OCI-LY7 (cell line): ENCODE data around the gene SORCS3.

Experiments used
- EZH2phosphoT487 ChIP-seq: fragments of 200-600 bp; sonication (generic); IDR thresholded peaks from 2 replicates; pipeline ENCODE4 v1.6.1; 2018; ENCODE audit warnings: low read depth, borderline replicate concordance, mild to moderate bottlenecking, mixed run types, antibody characterized with exemption, low read length, moderate library complexity, mixed read lengths
- TF ChIP-seq, protein P1 (sequence below): fragments of 200-600 bp; sonication (generic); conservative IDR thresholded peaks from 2 replicates; pipeline ENCODE4 v1.5.1; 2014; ENCODE audit warnings: mild to moderate bottlenecking, antibody characterized with exemption, low read length, moderate library complexity, mixed read lengths

DNA sequence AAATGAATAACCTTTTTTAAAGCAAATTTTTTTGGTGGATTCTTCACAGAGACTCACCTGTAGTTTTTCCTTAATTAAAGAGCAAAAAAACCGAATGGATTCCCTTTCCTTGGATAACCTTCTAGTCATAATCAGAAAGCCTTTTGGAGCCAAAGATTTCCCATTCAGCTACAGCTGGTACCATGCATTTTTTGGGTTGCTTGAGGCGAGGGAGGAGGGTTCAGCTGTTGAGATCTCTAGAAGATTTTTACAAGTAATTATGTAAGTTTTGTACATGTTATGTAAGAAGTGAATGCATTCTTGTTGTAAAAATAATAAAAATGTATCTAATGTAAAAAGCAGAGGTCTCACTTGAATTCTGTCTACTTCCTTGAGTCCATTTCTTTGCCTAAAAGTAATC lies 463.2 kb downstream of the SORCS3 start:
- TF ChIP-seq, protein P1, sequence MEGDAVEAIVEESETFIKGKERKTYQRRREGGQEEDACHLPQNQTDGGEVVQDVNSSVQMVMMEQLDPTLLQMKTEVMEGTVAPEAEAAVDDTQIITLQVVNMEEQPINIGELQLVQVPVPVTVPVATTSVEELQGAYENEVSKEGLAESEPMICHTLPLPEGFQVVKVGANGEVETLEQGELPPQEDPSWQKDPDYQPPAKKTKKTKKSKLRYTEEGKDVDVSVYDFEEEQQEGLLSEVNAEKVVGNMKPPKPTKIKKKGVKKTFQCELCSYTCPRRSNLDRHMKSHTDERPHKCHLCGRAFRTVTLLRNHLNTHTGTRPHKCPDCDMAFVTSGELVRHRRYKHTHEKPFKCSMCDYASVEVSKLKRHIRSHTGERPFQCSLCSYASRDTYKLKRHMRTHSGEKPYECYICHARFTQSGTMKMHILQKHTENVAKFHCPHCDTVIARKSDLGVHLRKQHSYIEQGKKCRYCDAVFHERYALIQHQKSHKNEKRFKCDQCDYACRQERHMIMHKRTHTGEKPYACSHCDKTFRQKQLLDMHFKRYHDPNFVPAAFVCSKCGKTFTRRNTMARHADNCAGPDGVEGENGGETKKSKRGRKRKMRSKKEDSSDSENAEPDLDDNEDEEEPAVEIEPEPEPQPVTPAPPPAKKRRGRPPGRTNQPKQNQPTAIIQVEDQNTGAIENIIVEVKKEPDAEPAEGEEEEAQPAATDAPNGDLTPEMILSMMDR, result no peak
- TF ChIP-seq EZH2phosphoT487, result no peak
